Thyroid gland (tissue), 4 donors: Measurements from ENCODE around the gene TEX2.

Experiments
- POLR2A ChIP-seq, 2 donors: fragments of 450-650 bp; IDR thresholded peaks; one replicate each; pipeline ENCODE4 v1.6.1; 2017; ENCODE audit warnings: antibody characterized with exemption in 2 of 2, mild to moderate bottlenecking in 2 of 2, moderate library complexity in 1 of 2
- TF ChIP-seq, protein P1 (sequence below), 6 experiments: fragments of 200-600 bp in 3 of 6; fragments of 450-650 bp in 3 of 6; sonication (generic) in 3 of 6; IDR thresholded peaks; one replicate each; pipeline ENCODE4 v1.5.1; 2016 to 2019; ENCODE audit warnings: antibody characterized with exemption in 6 of 6, mild to moderate bottlenecking in 2 of 6, inconsistent platforms in 1 of 6, moderate library complexity in 1 of 6

DNA sequence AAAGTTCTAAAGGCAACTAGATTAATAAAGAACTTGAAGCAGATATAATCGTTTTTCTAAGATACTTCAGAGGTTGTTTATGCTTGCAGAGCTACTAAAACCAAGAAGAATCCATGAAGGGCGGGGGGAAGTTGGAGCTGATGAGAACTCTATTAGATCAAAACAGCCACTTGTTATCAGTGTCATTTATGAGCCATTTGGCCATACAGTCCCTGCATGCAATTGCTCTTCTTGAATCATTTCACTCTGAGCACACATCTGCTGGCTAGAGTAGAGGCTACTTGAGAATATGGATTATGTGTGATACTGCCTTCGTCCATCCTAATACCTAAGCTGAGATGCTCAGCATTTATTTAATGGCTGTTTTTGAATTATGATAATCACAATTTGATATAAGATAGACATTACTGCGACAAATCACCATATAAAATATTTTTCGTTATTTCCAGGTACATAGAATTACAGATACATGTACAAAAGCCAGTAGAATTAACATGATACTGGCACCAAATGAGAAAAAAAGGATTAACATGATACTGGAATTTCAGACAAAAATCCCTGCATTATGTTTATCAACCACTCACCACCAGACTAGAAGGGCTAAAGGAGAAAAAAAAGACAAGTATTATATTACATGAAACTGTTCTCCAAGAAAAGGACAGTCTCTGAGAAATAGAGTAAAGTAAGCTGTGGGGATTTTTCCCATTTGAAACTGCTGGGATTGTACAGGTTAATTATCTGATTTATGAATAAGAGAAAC is 64.5 kb downstream of the TEX2 start:
- TF ChIP-seq, protein P1, sequence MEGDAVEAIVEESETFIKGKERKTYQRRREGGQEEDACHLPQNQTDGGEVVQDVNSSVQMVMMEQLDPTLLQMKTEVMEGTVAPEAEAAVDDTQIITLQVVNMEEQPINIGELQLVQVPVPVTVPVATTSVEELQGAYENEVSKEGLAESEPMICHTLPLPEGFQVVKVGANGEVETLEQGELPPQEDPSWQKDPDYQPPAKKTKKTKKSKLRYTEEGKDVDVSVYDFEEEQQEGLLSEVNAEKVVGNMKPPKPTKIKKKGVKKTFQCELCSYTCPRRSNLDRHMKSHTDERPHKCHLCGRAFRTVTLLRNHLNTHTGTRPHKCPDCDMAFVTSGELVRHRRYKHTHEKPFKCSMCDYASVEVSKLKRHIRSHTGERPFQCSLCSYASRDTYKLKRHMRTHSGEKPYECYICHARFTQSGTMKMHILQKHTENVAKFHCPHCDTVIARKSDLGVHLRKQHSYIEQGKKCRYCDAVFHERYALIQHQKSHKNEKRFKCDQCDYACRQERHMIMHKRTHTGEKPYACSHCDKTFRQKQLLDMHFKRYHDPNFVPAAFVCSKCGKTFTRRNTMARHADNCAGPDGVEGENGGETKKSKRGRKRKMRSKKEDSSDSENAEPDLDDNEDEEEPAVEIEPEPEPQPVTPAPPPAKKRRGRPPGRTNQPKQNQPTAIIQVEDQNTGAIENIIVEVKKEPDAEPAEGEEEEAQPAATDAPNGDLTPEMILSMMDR (IDR thresholded peaks at IDR 0.05), result no peak
- TF ChIP-seq POLR2A (IDR thresholded peaks at IDR 0.05), result no peak
